B cell (primary cell): ENCODE measurements around the gene TENT5C.

Experiments used
- CTCF ChIP-seq: fragments of 200-600 bp; IDR thresholded peaks from one replicate; pipeline ENCODE4 v1.8.0; 2022; ENCODE audit warnings: antibody characterized with exemption, mild to moderate bottlenecking
- EZH2 ChIP-seq: IDR thresholded peaks from 2 replicates; pipeline ENCODE4 v1.6.1; 2012; ENCODE audit warnings: borderline replicate concordance, low read depth, mild to moderate bottlenecking, moderate library complexity, low read length; ENCODE audit not compliant: insufficient read depth, poor library complexity, severe bottlenecking

GRCh38 chr1:117567976-117568375 is 37.9 kb upstream of the TENT5C start:
- no peak for TF ChIP-seq CTCF
- TF ChIP-seq EZH2 = no peak
